GM18858 (cell line): ENCODE data around the gene EHMT2.
"Not testable (repeated sequence)": the region's sequence is repeated elsewhere in the genome, so short reads cannot be mapped to it uniquely, and the experiment has no call there.

Experiments
- ATAC-seq: cut with Tn5 transposase; IDR thresholded peaks from one replicate; pipeline ENCODE4 v1.9.1; 2021; ENCODE audit not compliant: unreplicated experiment

The EHMT2 gene

GRCh38 chr6:31871046-31871659 is 26.3 kb downstream of the EHMT2 start:
- ATAC-seq, result no peak

GRCh38 chr6:31870385-31870921 is 27.0 kb downstream of the EHMT2 start:
- no peak for ATAC-seq

GRCh38 chr6:31869343-31869742 is 28.2 kb downstream of the EHMT2 start:
- no peak for ATAC-seq

- not testable (repeated sequence) for ATAC-seq
Measured at GRCh38 chr6:31868658-31868971, 28.9 kb downstream of the EHMT2 start.

GRCh38 chr6:31865205-31866118 is 32.0 kb downstream of the EHMT2 start:
- ATAC-seq, result no peak

GRCh38 chr6:31864818-31865204 is 32.7 kb downstream of the EHMT2 start:
- ATAC-seq, result no peak

- ATAC-seq, result not testable (repeated sequence)
Measured at GRCh38 chr6:31864123-31864562, 33.4 kb downstream of the EHMT2 start.

- ATAC-seq, result peak; percentile 89
Measured at GRCh38 chr6:31862344-31863235, 34.9 kb downstream of the EHMT2 start, which contains the start of gene NEU1. TSS of gene NEU1 (minus strand) at chr6:31862821. CDS start at chr6:31862776, 45 bp downstream.

- ATAC-seq, result no peak
Measured at GRCh38 chr6:31861919-31862343, 35.6 kb downstream of the EHMT2 start.

- ATAC-seq, result no peak
Measured at GRCh38 chr6:31861150-31861549, 36.3 kb downstream of the EHMT2 start.

GRCh38 chr6:31860349-31860748 is 37.1 kb downstream of the EHMT2 start:
- no peak for ATAC-seq

- ATAC-seq, result no peak
Measured at GRCh38 chr6:31859923-31860322, 37.6 kb downstream of the EHMT2 start.

GRCh38 chr6:31858707-31859106 is 38.8 kb downstream of the EHMT2 start:
- no peak for ATAC-seq

GRCh38 chr6:31857774-31858173 is 39.7 kb downstream of the EHMT2 start:
- not testable (repeated sequence) for ATAC-seq

GRCh38 chr6:31851980-31852718 is 45.3 kb downstream of the EHMT2 start:
- not testable (repeated sequence) for ATAC-seq

GRCh38 chr6:31851485-31851832 is 46.0 kb downstream of the EHMT2 start:
- ATAC-seq, result no peak

GRCh38 chr6:31850765-31851484 is 46.6 kb downstream of the EHMT2 start:
- no peak for ATAC-seq

- ATAC-seq, result no peak
Measured at GRCh38 chr6:31847276-31847978, 50.1 kb downstream of the EHMT2 start.

- ATAC-seq, result no peak
Measured at GRCh38 chr6:31844507-31844906, 53.0 kb downstream of the EHMT2 start.
